Progenitor cell of endocrine pancreas (in vitro differentiated cells): ENCODE data around the gene CLP1. TPM values are rescaled to one million over a fixed set of nuclear protein-coding genes. Genes with fewer than 3 reads are reported as not detected.

ENCODE experiments used
- DNase-seq: peaks from one replicate; pipeline ENCODE4 v3.0.0; 2021; ENCODE audit warnings: low spot score; ENCODE audit not compliant: unreplicated experiment
- H3K27ac Mint-ChIP-seq: 2 replicates; pipeline ENCODE4 v1.8.0; 2021; ENCODE audit warnings: mild to moderate bottlenecking, moderate library complexity, mixed read lengths
- H3K27me3 Mint-ChIP-seq: 2 replicates; pipeline ENCODE4 v1.8.0; 2021; ENCODE audit warnings: mixed read lengths
- H3K36me3 Mint-ChIP-seq: 2 replicates; pipeline ENCODE4 v1.8.0; 2022; ENCODE audit warnings: mixed read lengths; ENCODE audit not compliant: insufficient read depth
- H3K4me1 Mint-ChIP-seq: 2 replicates; pipeline ENCODE4 v1.8.0; 2021; ENCODE audit warnings: low read depth, mixed read lengths
- H3K4me3 Mint-ChIP-seq: 2 replicates; pipeline ENCODE4 v1.8.0; 2021; ENCODE audit warnings: low read depth, mild to moderate bottlenecking, moderate library complexity, mixed read lengths
- H3K9me3 Mint-ChIP-seq: 2 replicates; pipeline ENCODE4 v1.8.0; 2021; ENCODE audit warnings: low read depth, mixed read lengths
- CTCF ChIP-seq: fragments of 200-600 bp; sonication (generic); IDR thresholded peaks from one replicate; pipeline ENCODE4 v1.5.0; 2021; ENCODE audit warnings: antibody characterized with exemption, mild to moderate bottlenecking; ENCODE audit not compliant: unreplicated experiment
- total RNA-seq: library from RNA; stranded (reverse); gene quantifications from 2 replicates; pipeline ENCODE4 v1.2.1, GENCODE V29; 2021

Gene CLP1
- total RNA-seq, 1 donor from 2014 or later, result 22.2 TPM

- Mint-ChIP-seq H3K4me3 (no peak overlapping the region), H3K36me3 (peaks cover 1% of the 10 kb centered on the region), H3K27me3 (peaks cover 3% of the 10 kb centered on the region), H3K27ac (no peak overlapping the region), H3K4me1 (peaks cover 41% of the 10 kb centered on the region), H3K9me3 (no peaks in the 10 kb centered on the region)
- no peak for DNase-seq
- TF ChIP-seq CTCF, result no peak
Observed at GRCh38 chr11:57652662-57653061, 4.9 kb upstream of the CLP1 start.

- DNase-seq, result no peak
- Mint-ChIP-seq H3K36me3 (peaks cover 2% of the 10 kb centered on the region), H3K4me1 (peaks cover 39% of the 10 kb centered on the region), H3K4me3 (no peak overlapping the region), H3K9me3 (no peaks in the 10 kb centered on the region), H3K27me3 (peaks cover 3% of the 10 kb centered on the region), H3K27ac (no peak overlapping the region)
- TF ChIP-seq CTCF, result no peak
Observed at GRCh38 chr11:57653163-57653562, 4.4 kb upstream of the CLP1 start.

GRCh38 chr11:57656885-57657193 is 723 bp upstream of the CLP1 start:
- peak overlapping the region; percentile 92 for H3K27ac Mint-ChIP-seq
- no peaks in the 10 kb centered on the region for H3K9me3 Mint-ChIP-seq
- H3K36me3 Mint-ChIP-seq, result peaks cover 7% of the 10 kb centered on the region
- no peak for DNase-seq
- H3K4me1 Mint-ChIP-seq, result peaks cover 17% of the 10 kb centered on the region
- H3K27me3 Mint-ChIP-seq, result peaks cover 3% of the 10 kb centered on the region
- H3K4me3 Mint-ChIP-seq, result peak overlapping the region; percentile 99
- TF ChIP-seq CTCF, result no peak

DNA sequence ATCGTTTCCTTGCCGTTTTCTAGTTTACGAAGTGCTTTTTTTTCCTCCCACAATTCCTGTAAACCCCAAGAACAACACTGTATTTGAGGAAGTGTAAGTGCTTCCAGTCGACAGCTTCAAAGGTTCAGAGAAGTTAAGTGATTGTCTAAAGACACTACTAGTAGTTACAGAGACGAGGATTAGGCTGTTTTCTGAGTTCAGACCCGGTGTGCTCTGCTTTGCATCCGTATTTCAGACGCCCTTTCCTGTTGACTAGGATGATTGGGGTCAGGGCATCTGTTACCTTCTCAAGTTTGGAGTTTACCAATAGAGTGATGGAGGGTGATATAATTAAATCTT is 430 bp downstream of the CLP1 start:
- Mint-ChIP-seq H3K4me3 (peak overlapping the region; percentile 99), H3K27ac (peak overlapping the region; percentile 95), H3K9me3 (no peaks in the 10 kb centered on the region), H3K36me3 (peaks cover 12% of the 10 kb centered on the region), H3K27me3 (peaks cover 3% of the 10 kb centered on the region), H3K4me1 (peaks cover 15% of the 10 kb centered on the region)
- no peak for DNase-seq
- no peak for TF ChIP-seq CTCF

DNA sequence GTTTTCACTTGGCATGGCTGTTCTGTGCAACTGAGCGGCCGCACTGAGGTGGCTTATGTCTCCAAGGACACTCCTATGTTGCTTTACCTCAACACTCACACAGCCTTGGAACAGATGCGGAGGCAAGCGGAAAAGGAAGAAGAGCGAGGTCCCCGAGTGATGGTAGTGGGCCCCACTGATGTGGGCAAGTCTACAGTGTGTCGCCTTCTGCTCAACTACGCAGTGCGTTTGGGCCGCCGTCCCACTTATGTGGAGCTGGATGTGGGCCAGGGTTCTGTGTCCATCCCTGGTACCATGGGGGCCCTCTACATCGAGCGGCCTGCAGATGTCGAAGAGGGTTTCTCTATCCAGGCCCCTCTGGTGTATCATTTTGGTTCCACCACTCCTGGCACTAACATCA is 2.1 kb downstream of the CLP1 start:
- H3K4me1 Mint-ChIP-seq, result peaks cover 12% of the 10 kb centered on the region
- H3K27me3 Mint-ChIP-seq, result no peaks in the 10 kb centered on the region
- no peak overlapping the region for H3K4me3 Mint-ChIP-seq
- no peaks in the 10 kb centered on the region for H3K9me3 Mint-ChIP-seq
- no peak for DNase-seq
- H3K27ac Mint-ChIP-seq, result no peak overlapping the region
- H3K36me3 Mint-ChIP-seq, result peaks cover 12% of the 10 kb centered on the region
- TF ChIP-seq CTCF, result no peak
